H1 (cell line): ENCODE data around the gene TMEM44. TPM values are rescaled to one million over a fixed set of nuclear protein-coding genes. Genes with fewer than 3 reads are reported as not detected.

Experiments used
- CTCF ChIA-PET: fragments of 300-600 bp; sonication (Branson Sonifier 250); formaldehyde crosslinking; loops from one replicate; lab custom pipeline; 2021; ENCODE audit not compliant: partially characterized antibody; lab: Charles Lee
- POLR2A ChIA-PET: fragments of 300-600 bp; sonication (Branson Sonifier 250); formaldehyde crosslinking; loops from one replicate; lab custom pipeline; 2021; ENCODE audit warnings: inconsistent platforms; ENCODE audit not compliant: partially characterized antibody; lab: Charles Lee
- DNase-seq, 2 experiments: peaks; one replicate each; pipeline versions ENCODE4 v3.0.0 to v3.0.0-alpha.2; 2010 to 2022; ENCODE audit warnings: low spot score in 2 of 2, low read depth in 1 of 2, mixed read lengths in 1 of 2
- FAIRE-seq: peaks from 2 replicates; lab custom pipeline; 2011; peaks lifted over from hg19 to GRCh38; lab: Jason Lieb, UNC
- H2AFZ ChIP-seq: 2 replicates; pipeline ENCODE4 v1.8.1; 2012; ENCODE audit warnings: low read length, inconsistent platforms
- H2AK5ac ChIP-seq: 2 replicates; pipeline ENCODE4 v1.6.1; 2013; ENCODE audit warnings: low read depth, low read length
- H2BK120ac ChIP-seq: replicated peaks from 2 replicates; pipeline ENCODE3; 2013; ENCODE audit warnings: low read depth, low read length, inconsistent platforms
- H2BK12ac ChIP-seq: 2 replicates; pipeline ENCODE4 v1.6.1; 2013; ENCODE audit warnings: low read depth, low read length
- H2BK15ac ChIP-seq: 2 replicates; pipeline ENCODE4 v1.6.1; 2013; ENCODE audit warnings: low read length
- H2BK20ac ChIP-seq: 2 replicates; pipeline ENCODE4 v1.6.1; 2013; ENCODE audit warnings: low read length
- H2BK5ac ChIP-seq: 2 replicates; pipeline ENCODE4 v1.6.1; 2013; ENCODE audit warnings: low read depth, low read length
- H3K14ac ChIP-seq: 2 replicates; pipeline ENCODE4 v1.6.1; 2013; ENCODE audit warnings: inconsistent platforms; ENCODE audit not compliant: insufficient read length
- H3K18ac ChIP-seq: 2 replicates; pipeline ENCODE4 v1.6.1; 2013; ENCODE audit warnings: low read length; ENCODE audit errors: extremely low read depth
- H3K23ac ChIP-seq: 2 replicates; pipeline ENCODE4 v1.6.1; 2013; ENCODE audit warnings: inconsistent platforms; ENCODE audit not compliant: insufficient read length
- H3K23me2 ChIP-seq: 2 replicates; pipeline ENCODE4 v1.6.1; 2013; ENCODE audit warnings: low read depth, low read length
- H3K27ac ChIP-seq: 2 replicates; pipeline ENCODE4 v1.6.1; 2011; ENCODE audit warnings: low read depth, low read length, inconsistent platforms
- H3K27me3 ChIP-seq, 4 experiments: replicated peaks in 1 of 4; 1 replicate in 1 of 4; 2 replicates in 3 of 4; pipeline versions ENCODE4 v1.6.1 to v1.8.1; 2011 to 2013; ENCODE audit warnings: low read length in 3 of 4, mild to moderate bottlenecking in 3 of 4, inconsistent platforms in 2 of 4, mixed read lengths in 2 of 4, moderate library complexity in 1 of 4; ENCODE audit not compliant: control insufficient read depth in 3 of 4, insufficient read depth in 3 of 4; ENCODE audit errors: extremely low read depth in 1 of 4
- H3K36me3 ChIP-seq, 4 experiments: 2 replicates each; pipeline versions ENCODE4 v1.6.1 to v1.8.1; 2011 to 2013; ENCODE audit warnings: mild to moderate bottlenecking in 4 of 4, low read length in 3 of 4, moderate library complexity in 2 of 4, control low read depth in 1 of 4, inconsistent platforms in 1 of 4; ENCODE audit not compliant: insufficient read depth in 4 of 4, control insufficient read depth in 2 of 4
- H3K4ac ChIP-seq: replicated peaks from 2 replicates; pipeline ENCODE3; 2013; ENCODE audit warnings: low read length, low read depth, mixed read lengths, inconsistent platforms; ENCODE audit not compliant: insufficient read length
- H3K4me1 ChIP-seq, 4 experiments: replicated peaks in 1 of 4; 1 replicate in 1 of 4; 2 replicates in 3 of 4; pipeline versions ENCODE4 v1.6.1 to v1.8.1; 2011 to 2013; ENCODE audit warnings: low read length in 3 of 4, inconsistent platforms in 2 of 4, mixed read lengths in 1 of 4; ENCODE audit not compliant: insufficient read depth in 4 of 4, control insufficient read depth in 3 of 4
- H3K4me2 ChIP-seq, 2 experiments: 2 replicates each; pipeline versions ENCODE4 v1.6.1 to v1.8.1; 2011 to 2013; ENCODE audit warnings: low read depth in 2 of 2, low read length in 2 of 2, control low read depth in 1 of 2, inconsistent platforms in 1 of 2, mild to moderate bottlenecking in 1 of 2; ENCODE audit not compliant: insufficient read depth in 1 of 2
- H3K4me3 ChIP-seq, 4 experiments: fragments of 200-600, 300-600 bp in 1 of 4; sonication (generic), shearing (Covaris generic), sonication (Bioruptor Twin) in 1 of 4; 2 replicates each; pipeline versions ENCODE4 v1.5.1 to v1.8.1; 2011 to 2016; ENCODE audit warnings: low read length in 4 of 4, low read depth in 3 of 4, control low read depth in 2 of 4, inconsistent platforms in 2 of 4, mild to moderate bottlenecking in 2 of 4, mixed read lengths in 1 of 4, moderate library complexity in 1 of 4; ENCODE audit not compliant: insufficient read depth in 2 of 4; ENCODE audit errors: extremely low read depth in 1 of 4
- H3K56ac ChIP-seq: replicated peaks from 2 replicates; pipeline ENCODE3; 2013; ENCODE audit warnings: low read depth, mild to moderate bottlenecking, mixed read lengths, low read length, inconsistent platforms; ENCODE audit not compliant: insufficient read length
- H3K79me1 ChIP-seq: 2 replicates; pipeline ENCODE4 v1.6.1; 2013; ENCODE audit warnings: low read depth, low read length, control low read depth
- H3K79me2 ChIP-seq, 2 experiments: 2 replicates each; pipeline versions ENCODE4 v1.6.1 to v1.8.1; 2012 to 2013; ENCODE audit warnings: low read length in 2 of 2, mild to moderate bottlenecking in 2 of 2, inconsistent platforms in 1 of 2; ENCODE audit not compliant: insufficient read depth in 2 of 2, control insufficient read depth in 1 of 2
- H3K9ac ChIP-seq, 4 experiments: replicated peaks in 1 of 4; 1 replicate in 1 of 4; 2 replicates in 3 of 4; pipeline versions ENCODE4 v1.6.1 to v1.8.1; 2011 to 2013; ENCODE audit warnings: low read depth in 3 of 4, low read length in 3 of 4, control low read depth in 2 of 4, mild to moderate bottlenecking in 2 of 4, moderate library complexity in 2 of 4, inconsistent platforms in 1 of 4; ENCODE audit errors: extremely low read depth in 1 of 4
- H3K9me3 ChIP-seq, 2 experiments: 2 replicates each; pipeline versions ENCODE4 v1.6.1 to v1.8.1; 2012 to 2013; ENCODE audit warnings: mild to moderate bottlenecking in 2 of 2, moderate library complexity in 2 of 2, control low read depth in 1 of 2, inconsistent platforms in 1 of 2, low read depth in 1 of 2, low read length in 1 of 2, mixed read lengths in 1 of 2; ENCODE audit not compliant: insufficient read depth in 2 of 2
- H4K20me1 ChIP-seq, 2 experiments: replicated peaks in 1 of 2; 2 replicates each; pipeline versions ENCODE3 to v1.8.1; 2011 to 2013; ENCODE audit warnings: inconsistent platforms in 2 of 2, low read length in 2 of 2, mild to moderate bottlenecking in 1 of 2; ENCODE audit not compliant: insufficient read depth in 2 of 2, control insufficient read depth in 1 of 2
- H4K5ac ChIP-seq: 2 replicates; pipeline ENCODE4 v1.6.1; 2013; ENCODE audit warnings: low read length, low read depth, mixed read lengths, inconsistent platforms; ENCODE audit not compliant: insufficient read length
- H4K8ac ChIP-seq: 2 replicates; pipeline ENCODE4 v1.8.0; 2013; ENCODE audit warnings: mild to moderate bottlenecking, moderate library complexity, low read length, inconsistent platforms; ENCODE audit not compliant: insufficient read depth; ENCODE audit errors: extremely low read depth
- H4K91ac ChIP-seq: replicated peaks from 2 replicates; pipeline ENCODE3; 2013; ENCODE audit warnings: low read length, mixed read lengths, inconsistent platforms; ENCODE audit not compliant: insufficient read length
- BCL11A ChIP-seq, 2 experiments: IDR thresholded peaks; one replicate each; pipeline ENCODE4 v1.6.1; 2011; ENCODE audit warnings: low read depth in 2 of 2, low read length in 2 of 2, mild to moderate bottlenecking in 2 of 2
- CTBP2 ChIP-seq: IDR thresholded peaks from 2 replicates; pipeline ENCODE4 v1.7.0; 2011; ENCODE audit warnings: borderline replicate concordance, mild to moderate bottlenecking, moderate library complexity, mixed read lengths, low read length; ENCODE audit not compliant: insufficient read depth, insufficient read length
- E2F6 ChIP-seq: IDR thresholded peaks from 2 replicates; pipeline ENCODE4 v1.6.1; 2012; ENCODE audit warnings: inconsistent platforms
- EGR1 ChIP-seq: IDR thresholded peaks from 2 replicates; pipeline ENCODE4 v1.6.1; 2011; ENCODE audit warnings: low read depth, low read length, borderline replicate concordance
- GTF2F1 ChIP-seq: IDR thresholded peaks from 2 replicates; pipeline ENCODE4 v1.6.1; 2012; ENCODE audit warnings: low read depth, low read length, improper control_type of control experiment, borderline replicate concordance
- JUN ChIP-seq: IDR thresholded peaks from 2 replicates; pipeline ENCODE4 v1.6.1; 2011; ENCODE audit warnings: low read depth, mild to moderate bottlenecking, improper control_type of control experiment, low read length
- SUZ12 ChIP-seq: fragments of 200-600 bp; sonication (generic); IDR thresholded peaks from 2 replicates; pipeline ENCODE4 v1.6.1; 2012; ENCODE audit warnings: mild to moderate bottlenecking, inconsistent platforms, low read length, moderate library complexity, mixed read lengths
- YY1 ChIP-seq: IDR thresholded peaks from 2 replicates; pipeline ENCODE4 v1.6.1; 2011; ENCODE audit warnings: low read depth, mild to moderate bottlenecking, low read length
- WGBS, 2 experiments: shearing (Covaris generic) in 1 of 2; methylation state at CpG; one replicate each; pipeline versions ENCODE4 v1.1.6 to v1.1.7; 2013 to 2015; ENCODE audit warnings: low lambda C conversion rate in 2 of 2, mixed read lengths in 2 of 2, inconsistent platforms in 1 of 2, low coverage in 1 of 2, missing lambda C conversion rate in 1 of 2; ENCODE audit not compliant: insufficient replicate concordance in 2 of 2, insufficient coverage in 1 of 2, insufficient read length in 1 of 2; ENCODE audit errors: extremely low coverage in 1 of 2, missing lambda C conversion rate in 1 of 2; 5-methylcytosine and 5-hydroxymethylcytosine counted together
- polyA plus RNA-seq, 7 experiments: library from polyadenylated mRNA; depleted of rRNA in 3 of 7; stranded (reverse) in 5 of 7; unstranded in 2 of 7; fragments of >200 nt in 5 of 7; fragments of 200-250 nt in 2 of 7; gene quantifications; 1 replicate in 5 of 7; 2 replicates in 1 of 7; 4 replicates in 1 of 7; pipeline versions ENCODE4 v1.2.1 to v1.2.3, GENCODE V29; 2011 to 2013; ENCODE audit warnings: missing spikeins in 2 of 7, mixed read lengths in 2 of 7
- total RNA-seq: library from RNA; stranded (reverse); fragmentation: NEBNext Ultra II Directional; extraction: Animal tissue kit (Norgen Biotek cat#: 25700); gene quantifications from 2 replicates; pipeline ENCODE4 v1.2.1, GENCODE V29; 2021

The TMEM44 gene
- total and polyA plus RNA-seq, 2 of the 8 experiments (the other 6 are each of a cell fraction or from before 2014, with no cell fraction given): 14.0 to 16.7 TPM

- Histone ChIP-seq H3K4me1 (no peaks in the 10 kb centered on the region), H2BK20ac (no peak overlapping the region; the same call in 1 of the 2 replicates), H3K79me2 (no peaks in the 10 kb centered on the region), H3K23ac (no peak overlapping the region), H2BK15ac (no peak overlapping the region), H3K4me3 (no peak overlapping the region), H2AFZ (0 out of 2 replicates have a peak overlapping the region, but pooled peaks have one; percentile 8), H2BK5ac (no peak overlapping the region), H3K4me2 (no peak overlapping the region), H3K27ac (no peak overlapping the region), H3K18ac (no peak overlapping the region), H3K36me3 (no peaks in the 10 kb centered on the region), H3K4ac (no peak overlapping the region), H4K91ac (no peak overlapping the region), H3K27me3 (no peaks in the 10 kb centered on the region), H4K8ac (no peak overlapping the region), H3K9ac (0 out of 7 replicates have a peak overlapping the region, but pooled peaks of 1 of the 4 experiments have one; percentile 21), H2BK12ac (no peak overlapping the region), H4K5ac (no peak overlapping the region), H4K20me1 (no peaks in the 10 kb centered on the region), H3K14ac (no peak overlapping the region), H2BK120ac (no peak overlapping the region), H3K9me3 (no peaks in the 10 kb centered on the region), H3K79me1 (no peaks in the 10 kb centered on the region), H3K56ac (no peak overlapping the region), H2AK5ac (no peak overlapping the region), H3K23me2 (no peaks in the 10 kb centered on the region)
- POLR2A ChIA-PET: no interaction called here
- DNase-seq (no peak), FAIRE-seq (no peak)
- TF ChIP-seq E2F6: no peak
- TF ChIP-seq CTBP2: no peak
- no peak for TF ChIP-seq EGR1
- TF ChIP-seq BCL11A (IDR thresholded peaks at IDR 0.05; ENCODE audit: low read depth in 2 of 2, low read length in 2 of 2): no peak
- TF ChIP-seq GTF2F1: no peak
- no peak for TF ChIP-seq YY1
- TF ChIP-seq JUN: no peak
- TF ChIP-seq SUZ12: no peak
- WGBS, 2 experiments: 88% methylated on average over 16 of the region's 16 CpGs; no CpG with 5 or more reads in 1 of the 2 experiments
- CTCF ChIA-PET: interaction anchor here (1.0 to 1.3 kb wide), 3 partner anchors 18 to 46 kb away, joined by 3 to 5 read pairs (median 4); no protein-coding TSS in a partner anchor
Measured at GRCh38 chr3:194548346-194549321, 84.6 kb downstream of the TMEM44 start.
